ENCODE data around the gene DLGAP3. TPM values are rescaled to one million over a fixed set of nuclear protein-coding genes. Genes with fewer than 3 reads are reported as not detected.

DLGAP3 gene
- total and polyA plus RNA-seq, 2 of the 13 experiments (the other 11 are each of a cell fraction or from before 2014, with no cell fraction given), result 0.03 to 0.04 TPM

GRCh38 chr1:34842073-34842472, 87.4 kb downstream of the DLGAP3 start:
- intact Hi-C loops (cut with micrococcal nuclease; ENCODE audit: unreplicated experiment), result no loop called here
- H3K27me3 ChIP-seq (ENCODE audit: control insufficient read depth in 1 of 2, insufficient read depth in 2 of 2, low read length in 2 of 2), result peaks cover 1 to 6% of the 10 kb centered on the region in 2 experiments; a peak in 1 of 5 replicates
- no peaks in the 10 kb centered on the region for H3K36me3 ChIP-seq (replicated peaks in 1 of 2; ENCODE audit: control insufficient read depth in 1 of 2, insufficient read depth in 2 of 2, low read length in 2 of 2)
- DNase-seq (ENCODE audit: low spot score), result no peak
- no peak overlapping the region for H3K27ac ChIP-seq (ENCODE audit: extremely low read length, insufficient read depth, low read length)
- H3K9ac ChIP-seq (ENCODE audit: insufficient read depth, low read depth, low read length), result no peak overlapping the region
- no peaks in the 10 kb centered on the region for H3K79me2 ChIP-seq (ENCODE audit: insufficient read depth, low read length)
- no peak for TF ChIP-seq ZNF354B (CRISPR knock-in tag; IDR thresholded peaks at IDR 0.05)
- TF ChIP-seq REXO4 (CRISPR knock-in tag; IDR thresholded peaks at IDR 0.05; ENCODE audit: borderline replicate concordance), result no peak
- no peak for TF ChIP-seq CBX1 (IDR thresholded peaks at IDR 0.05; ENCODE audit: low read depth)
- no peak for TF ChIP-seq ZEB1 (IDR thresholded peaks at IDR 0.05; ENCODE audit: insufficient replicate concordance, low read depth)
- no peak for TF ChIP-seq PREB (CRISPR knock-in tag; IDR thresholded peaks at IDR 0.05)
- TF ChIP-seq PHF5A (CRISPR knock-in tag; IDR thresholded peaks at IDR 0.05; ENCODE audit: low read depth, unreplicated experiment), result no peak
- no peak for TF ChIP-seq MTERF4 (CRISPR knock-in tag; IDR thresholded peaks at IDR 0.05)
- TF ChIP-seq CCDC6 (CRISPR knock-in tag; IDR thresholded peaks at IDR 0.05), result no peak
- no peak for TF ChIP-seq MXD1 (CRISPR knock-in tag; IDR thresholded peaks at IDR 0.05)
- no peak for TF ChIP-seq NR2C2 (CRISPR knock-in tag; IDR thresholded peaks at IDR 0.05; ENCODE audit: borderline replicate concordance)
- TF ChIP-seq THAP11 (CRISPR knock-in tag; IDR thresholded peaks at IDR 0.05), result no peak
- no peak for TF ChIP-seq GABPB1 (CRISPR knock-in tag; IDR thresholded peaks at IDR 0.05)
- TF ChIP-seq ZNF776 (CRISPR knock-in tag; IDR thresholded peaks at IDR 0.05), result no peak
- TF ChIP-seq ZNF598 (CRISPR knock-in tag; IDR thresholded peaks at IDR 0.05; ENCODE audit: borderline replicate concordance), result no peak
- TF ChIP-seq EEA1 (CRISPR knock-in tag; IDR thresholded peaks at IDR 0.05; ENCODE audit: borderline replicate concordance), result no peak
- TF ChIP-seq ZNF75D (CRISPR knock-in tag; IDR thresholded peaks at IDR 0.05; ENCODE audit: borderline replicate concordance), result no peak
- no peak for TF ChIP-seq GMEB2 (CRISPR knock-in tag; IDR thresholded peaks at IDR 0.05; ENCODE audit: low read depth)
- TF ChIP-seq ZNF12 (CRISPR knock-in tag; IDR thresholded peaks at IDR 0.05), result no peak
- ChIA-PET POLR2A (no interaction called here), CTCF (ENCODE audit: low intra/inter-chr PET ratio, low total read pairs) (no interaction called here)
- no peak overlapping the region for H3K4me2 ChIP-seq (ENCODE audit: low read depth, low read length)
- peaks cover 43% of the 10 kb centered on the region for H3K4me1 ChIP-seq (ENCODE audit: insufficient read depth, low read length)
- no TSS peak for BruUV-seq (replicated peaks)
- no peaks in the 10 kb centered on the region; the same call in 1 of the 2 replicates for H4K20me1 ChIP-seq (ENCODE audit: insufficient read depth, low read length)
- no peak overlapping the region for H2AFZ ChIP-seq (ENCODE audit: low read length)
- no peak for FAIRE-seq
- H3K9me3 ChIP-seq (ENCODE audit: low read length), result no peaks in the 10 kb centered on the region
- ATAC-seq, result no peak
- WGBS (ENCODE audit: low lambda C conversion rate), result 39% methylated on average over 3 of the region's 3 CpGs
- in situ Hi-C loops (cut with HindIII; ENCODE audit: extremely low pct_ligation_motif_present, low pct_unique_long_range_greater_than_20kb), result no loop called here
- no peak overlapping the region for H3K4me3 ChIP-seq (replicated peaks in 1 of 3; ENCODE audit: insufficient read depth in 1 of 3, low read depth in 2 of 3, low read length in 3 of 3)

Measured in HepG2 (cell line).